ENCODE results near the gene IL1RL2. TPM values are rescaled to one million over a fixed set of nuclear protein-coding genes. Genes with fewer than 3 reads are reported as not detected.

IL1RL2 gene
- total RNA-seq, 1 experiment from 2014 or later = not detected

DNA sequence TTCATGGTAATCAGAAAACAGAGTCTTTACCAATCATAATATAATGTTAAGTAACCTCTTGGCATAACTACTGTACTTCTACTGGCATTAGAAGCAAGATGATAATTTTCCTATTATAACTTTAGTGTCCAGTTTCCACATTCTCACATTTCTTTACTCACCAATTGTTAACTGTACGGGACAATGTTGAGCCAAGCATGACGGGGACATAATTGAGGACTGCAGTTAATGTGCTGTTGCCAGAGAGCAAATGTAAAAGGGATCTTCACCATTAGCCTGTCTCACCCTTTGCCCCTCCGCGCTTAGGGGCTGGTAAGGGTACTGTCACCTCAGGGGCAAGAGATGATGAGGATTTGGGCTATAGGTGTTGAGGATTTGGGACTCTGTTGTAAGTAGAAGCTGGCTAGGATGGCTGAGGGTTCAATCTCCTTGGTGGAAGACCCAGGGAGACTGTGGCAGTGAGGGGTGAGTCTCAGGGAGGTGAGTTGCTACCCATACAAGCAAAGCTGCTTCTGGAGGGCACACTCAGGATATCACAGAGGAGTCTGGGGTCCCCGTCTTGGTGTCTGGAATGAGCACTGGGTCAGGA lies 70.1 kb downstream of the IL1RL2 start:
- Histone ChIP-seq H3K27ac (ENCODE audit: low read length) (no peak overlapping the region), H3K36me3 (ENCODE audit: insufficient read depth, low read length) (no peaks in the 10 kb centered on the region), H3K4me3 (ENCODE audit: low read length) (no peak overlapping the region), H3K4me2 (ENCODE audit: low read depth, low read length, poor library complexity, severe bottlenecking) (no peak overlapping the region), H3K9ac (ENCODE audit: low read length) (no peak overlapping the region), H3K9me3 (ENCODE audit: low read length) (no peaks in the 10 kb centered on the region), H3K9me2 (replicated peaks; ENCODE audit: insufficient read depth, low read length) (no peaks in the 10 kb centered on the region), H4K20me1 (ENCODE audit: insufficient read depth, low read depth, low read length) (no peaks in the 10 kb centered on the region), H3K27me3 (ENCODE audit: low read length) (no peaks in the 10 kb centered on the region), H3K79me2 (ENCODE audit: low read length) (no peaks in the 10 kb centered on the region), H2AFZ (ENCODE audit: low read length) (no peak overlapping the region), H3K4me1 (ENCODE audit: low read length) (no peaks in the 10 kb centered on the region)
- no peak for DNase-seq

DNA sequence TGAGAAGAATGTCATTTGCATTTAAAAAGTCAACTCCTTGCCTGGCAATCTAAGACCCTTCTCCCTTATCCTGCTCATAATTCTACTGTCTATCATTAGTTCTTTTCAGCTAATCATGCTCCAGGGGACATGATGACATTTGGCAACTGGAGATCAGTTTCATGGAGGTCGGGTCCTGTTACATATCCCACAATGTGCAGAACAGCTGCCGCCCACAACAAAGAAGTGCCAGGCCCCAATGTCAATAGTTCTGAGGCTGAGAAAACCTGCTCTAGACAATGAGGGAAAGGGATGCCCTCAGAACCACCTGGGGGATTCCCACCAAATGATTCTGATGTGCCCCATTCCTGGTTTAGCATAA lies 71.2 kb downstream of the IL1RL2 start:
- Histone ChIP-seq H3K9ac (ENCODE audit: low read length) (no peak overlapping the region), H3K4me2 (ENCODE audit: low read depth, low read length, poor library complexity, severe bottlenecking) (no peak overlapping the region), H3K4me1 (ENCODE audit: low read length) (no peaks in the 10 kb centered on the region), H3K36me3 (ENCODE audit: insufficient read depth, low read length) (no peaks in the 10 kb centered on the region), H2AFZ (ENCODE audit: low read length) (no peak overlapping the region), H3K4me3 (ENCODE audit: low read length) (no peak overlapping the region), H3K27ac (ENCODE audit: low read length) (no peak overlapping the region), H3K9me2 (replicated peaks; ENCODE audit: insufficient read depth, low read length) (no peaks in the 10 kb centered on the region), H3K27me3 (ENCODE audit: low read length) (no peaks in the 10 kb centered on the region), H4K20me1 (ENCODE audit: insufficient read depth, low read depth, low read length) (no peaks in the 10 kb centered on the region), H3K9me3 (ENCODE audit: low read length) (no peaks in the 10 kb centered on the region), H3K79me2 (ENCODE audit: low read length) (no peaks in the 10 kb centered on the region)
- DNase-seq = no peak

DNA sequence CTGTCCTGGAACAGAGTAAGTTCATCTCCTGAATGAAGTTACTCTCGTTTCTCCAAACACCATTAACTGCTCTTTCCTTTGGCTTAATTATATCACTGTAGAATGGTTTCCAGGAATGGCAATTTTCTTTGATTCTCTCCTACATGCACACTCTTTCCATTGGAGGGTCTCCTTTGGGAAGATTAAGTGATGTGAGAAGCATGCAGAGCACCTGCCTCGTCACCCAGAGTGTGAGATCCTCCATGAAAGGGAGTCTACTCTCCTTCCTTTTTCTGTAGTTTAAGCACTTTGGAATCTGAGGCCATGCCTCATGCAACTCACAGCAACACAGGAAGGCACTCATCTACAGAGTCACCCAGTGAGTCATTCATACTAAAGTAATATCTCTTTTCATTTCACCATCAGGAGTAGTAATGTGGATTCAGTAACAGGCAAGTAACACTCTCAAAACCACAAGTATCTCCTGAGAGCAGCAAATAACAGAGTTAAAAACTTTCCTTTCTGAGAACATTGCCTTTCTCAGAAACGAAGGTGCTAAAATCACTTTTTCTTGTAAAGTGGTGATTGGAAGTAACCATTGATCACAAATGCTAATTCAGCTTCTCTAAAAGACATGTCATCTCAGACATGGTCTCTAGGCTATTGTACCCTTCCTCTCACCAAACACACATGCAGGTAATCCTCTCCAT lies 71.7 kb downstream of the IL1RL2 start:
- no peak for DNase-seq
- no peak overlapping the region for H2AFZ ChIP-seq (ENCODE audit: low read length)
- H3K9me2 ChIP-seq (replicated peaks; ENCODE audit: insufficient read depth, low read length) = no peaks in the 10 kb centered on the region
- H3K36me3 ChIP-seq (ENCODE audit: insufficient read depth, low read length) = no peaks in the 10 kb centered on the region
- H3K27me3 ChIP-seq (ENCODE audit: low read length) = no peaks in the 10 kb centered on the region
- no peak overlapping the region for H3K27ac ChIP-seq (ENCODE audit: low read length)
- no peak overlapping the region for H3K4me2 ChIP-seq (ENCODE audit: low read depth, low read length, poor library complexity, severe bottlenecking)
- H3K9me3 ChIP-seq (ENCODE audit: low read length) = no peaks in the 10 kb centered on the region
- H4K20me1 ChIP-seq (ENCODE audit: insufficient read depth, low read depth, low read length) = no peaks in the 10 kb centered on the region
- no peaks in the 10 kb centered on the region for H3K79me2 ChIP-seq (ENCODE audit: low read length)
- no peak overlapping the region for H3K9ac ChIP-seq (ENCODE audit: low read length)
- no peaks in the 10 kb centered on the region for H3K4me1 ChIP-seq (ENCODE audit: low read length)
- H3K4me3 ChIP-seq (ENCODE audit: low read length) = no peak overlapping the region

DNA sequence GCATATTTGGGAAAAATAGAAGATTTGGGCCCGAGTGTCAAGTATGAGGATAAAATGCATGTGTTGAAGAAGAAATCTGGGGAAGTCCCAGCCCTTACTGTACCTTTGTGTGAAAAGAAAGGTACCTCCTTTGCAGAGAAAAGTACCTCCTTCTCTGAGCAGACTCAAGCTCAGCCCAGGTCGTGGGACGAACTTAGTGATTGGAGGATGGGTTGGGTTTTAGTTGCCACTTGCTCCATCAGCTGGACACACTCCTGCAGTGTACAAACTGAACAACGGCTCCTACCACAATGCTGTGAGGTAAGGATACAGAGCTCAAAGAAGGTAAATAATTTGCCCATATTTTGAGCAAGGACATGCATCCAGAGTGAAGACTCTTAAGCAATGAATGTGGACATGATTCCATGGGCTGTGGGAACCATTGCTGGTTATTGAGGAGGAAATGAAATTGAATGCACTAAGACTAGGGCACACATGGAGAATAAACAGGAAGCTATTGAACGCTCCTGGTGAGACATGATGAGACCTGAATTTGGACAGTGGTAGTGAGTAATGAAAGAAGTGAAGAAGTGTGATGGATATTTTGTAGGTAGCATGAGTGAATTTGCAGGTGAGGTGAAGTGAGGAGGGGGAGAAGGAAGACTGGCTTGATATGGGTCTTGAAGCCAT lies 74.8 kb downstream of the IL1RL2 start:
- Histone ChIP-seq H4K20me1 (ENCODE audit: insufficient read depth, low read depth, low read length) (no peaks in the 10 kb centered on the region), H3K27ac (ENCODE audit: low read length) (no peak overlapping the region), H3K4me2 (ENCODE audit: low read depth, low read length, poor library complexity, severe bottlenecking) (no peak overlapping the region), H3K36me3 (ENCODE audit: insufficient read depth, low read length) (no peaks in the 10 kb centered on the region), H3K27me3 (ENCODE audit: low read length) (no peaks in the 10 kb centered on the region), H3K4me3 (ENCODE audit: low read length) (no peak overlapping the region), H3K9me2 (replicated peaks; ENCODE audit: insufficient read depth, low read length) (no peaks in the 10 kb centered on the region), H3K9ac (ENCODE audit: low read length) (no peak overlapping the region), H3K9me3 (ENCODE audit: low read length) (no peaks in the 10 kb centered on the region), H3K4me1 (ENCODE audit: low read length) (no peaks in the 10 kb centered on the region), H2AFZ (ENCODE audit: low read length) (no peak overlapping the region), H3K79me2 (ENCODE audit: low read length) (no peaks in the 10 kb centered on the region)
- no peak for DNase-seq

DNA sequence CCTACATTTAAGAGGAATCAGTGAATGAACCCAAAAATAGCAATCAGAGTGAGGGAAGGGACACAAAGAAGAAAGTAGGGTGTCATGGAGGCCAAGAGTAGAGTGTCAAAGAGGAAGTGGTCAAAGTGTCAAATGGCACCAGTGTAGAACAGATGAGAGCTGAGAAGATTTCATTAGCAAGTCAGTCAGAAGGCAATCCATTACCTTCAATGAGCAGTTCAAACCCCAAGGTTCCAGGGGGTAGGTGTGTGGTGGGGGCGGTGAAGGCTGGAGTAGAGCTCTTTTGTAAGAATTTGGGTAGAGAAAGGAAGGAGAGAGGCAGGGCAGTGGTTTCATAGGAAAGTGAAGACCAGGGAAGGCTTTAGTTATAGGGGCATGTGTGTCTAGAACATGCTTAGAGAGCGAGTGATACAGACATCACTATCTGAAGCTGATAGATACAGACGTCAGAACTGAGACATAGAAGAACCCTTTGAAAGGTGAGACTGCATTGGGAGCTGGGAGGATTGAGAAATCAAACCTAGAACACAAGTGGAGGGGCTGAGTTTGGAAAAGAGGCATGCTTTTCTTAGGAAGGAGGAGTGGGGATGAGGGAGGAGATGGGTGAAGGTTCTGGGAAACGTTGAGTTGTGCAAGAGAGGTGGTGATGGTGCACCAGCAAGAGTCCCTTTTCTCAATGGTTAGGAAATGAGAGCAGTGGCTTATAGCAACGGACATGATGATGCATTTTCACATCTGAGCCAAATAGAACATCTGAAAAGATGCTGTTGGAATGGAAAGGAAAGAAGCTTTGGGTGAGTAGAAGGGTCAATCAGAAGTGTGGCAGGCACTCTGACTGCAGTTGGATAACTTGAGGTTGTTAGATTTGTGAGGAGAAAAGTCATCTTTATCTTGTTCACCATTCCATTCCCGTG lies 75.7 kb downstream of the IL1RL2 start:
- Histone ChIP-seq H3K27ac (ENCODE audit: low read length) (no peak overlapping the region), H3K27me3 (ENCODE audit: low read length) (no peaks in the 10 kb centered on the region), H3K4me2 (ENCODE audit: low read depth, low read length, poor library complexity, severe bottlenecking) (no peak overlapping the region), H3K79me2 (ENCODE audit: low read length) (no peaks in the 10 kb centered on the region), H3K4me1 (ENCODE audit: low read length) (no peaks in the 10 kb centered on the region), H3K9ac (ENCODE audit: low read length) (no peak overlapping the region), H3K9me2 (replicated peaks; ENCODE audit: insufficient read depth, low read length) (no peaks in the 10 kb centered on the region), H3K4me3 (ENCODE audit: low read length) (no peak overlapping the region), H3K9me3 (ENCODE audit: low read length) (no peaks in the 10 kb centered on the region), H2AFZ (ENCODE audit: low read length) (no peak overlapping the region), H4K20me1 (ENCODE audit: insufficient read depth, low read depth, low read length) (no peaks in the 10 kb centered on the region), H3K36me3 (ENCODE audit: insufficient read depth, low read length) (no peaks in the 10 kb centered on the region)
- DNase-seq = no peak

DNA sequence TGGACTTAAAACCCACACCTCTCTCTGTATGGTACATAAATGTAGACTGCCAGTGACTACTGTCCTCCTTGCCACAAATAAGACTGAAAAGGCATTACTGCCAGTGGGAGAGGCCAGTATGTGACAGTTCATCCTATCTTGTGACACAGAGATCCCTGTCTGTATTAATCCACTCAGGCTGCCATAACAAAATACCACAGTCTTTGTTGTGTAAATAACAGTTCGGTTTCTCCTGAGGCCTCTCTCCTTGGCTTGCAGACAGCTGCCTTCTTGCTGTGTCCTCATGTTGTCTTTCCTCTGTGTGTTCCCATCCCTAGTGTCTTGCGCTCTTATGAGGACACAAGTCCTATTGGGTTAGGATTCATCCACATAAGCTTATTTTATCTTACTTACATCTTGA lies 78.1 kb downstream of the IL1RL2 start:
- Histone ChIP-seq H3K4me1 (ENCODE audit: low read length) (no peaks in the 10 kb centered on the region), H3K9ac (ENCODE audit: low read length) (no peak overlapping the region), H3K4me3 (ENCODE audit: low read length) (no peak overlapping the region), H2AFZ (ENCODE audit: low read length) (no peak overlapping the region), H4K20me1 (ENCODE audit: insufficient read depth, low read depth, low read length) (no peaks in the 10 kb centered on the region), H3K79me2 (ENCODE audit: low read length) (no peaks in the 10 kb centered on the region), H3K4me2 (ENCODE audit: low read depth, low read length, poor library complexity, severe bottlenecking) (no peak overlapping the region), H3K27me3 (ENCODE audit: low read length) (no peaks in the 10 kb centered on the region), H3K27ac (ENCODE audit: low read length) (no peak overlapping the region), H3K9me2 (replicated peaks; ENCODE audit: insufficient read depth, low read length) (no peaks in the 10 kb centered on the region), H3K9me3 (ENCODE audit: low read length) (no peaks in the 10 kb centered on the region), H3K36me3 (ENCODE audit: insufficient read depth, low read length) (no peaks in the 10 kb centered on the region)
- DNase-seq = no peak

DNA sequence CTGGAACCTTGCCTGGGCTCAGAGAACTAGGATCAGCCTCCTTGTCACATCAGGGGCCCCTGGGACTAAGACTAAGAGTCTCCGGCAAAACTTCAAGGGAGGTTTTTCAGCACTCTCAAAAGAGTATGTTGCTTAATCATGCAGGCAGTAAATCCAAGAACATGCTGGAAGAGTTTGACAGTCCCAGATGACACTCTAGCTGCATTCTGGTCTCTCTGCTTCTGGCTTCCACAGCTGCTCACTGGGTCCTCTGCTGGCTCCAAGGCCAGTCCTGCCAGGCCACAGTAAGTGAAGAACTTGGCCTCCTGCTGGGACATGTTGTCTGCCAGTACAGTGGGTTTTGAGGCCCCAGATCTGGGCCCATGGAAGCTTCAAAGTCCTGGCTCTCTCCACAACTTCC lies 79.4 kb downstream of the IL1RL2 start:
- Histone ChIP-seq H3K27me3 (ENCODE audit: low read length) (no peaks in the 10 kb centered on the region), H3K36me3 (ENCODE audit: insufficient read depth, low read length) (no peaks in the 10 kb centered on the region), H3K4me3 (ENCODE audit: low read length) (no peak overlapping the region), H3K9me3 (ENCODE audit: low read length) (no peaks in the 10 kb centered on the region), H3K9me2 (replicated peaks; ENCODE audit: insufficient read depth, low read length) (no peaks in the 10 kb centered on the region), H3K27ac (ENCODE audit: low read length) (no peak overlapping the region), H3K79me2 (ENCODE audit: low read length) (no peaks in the 10 kb centered on the region), H4K20me1 (ENCODE audit: insufficient read depth, low read depth, low read length) (no peaks in the 10 kb centered on the region), H3K4me1 (ENCODE audit: low read length) (no peaks in the 10 kb centered on the region), H2AFZ (ENCODE audit: low read length) (no peak overlapping the region), H3K4me2 (ENCODE audit: low read depth, low read length, poor library complexity, severe bottlenecking) (no peak overlapping the region), H3K9ac (ENCODE audit: low read length) (no peak overlapping the region)
- no peak for DNase-seq

DNA sequence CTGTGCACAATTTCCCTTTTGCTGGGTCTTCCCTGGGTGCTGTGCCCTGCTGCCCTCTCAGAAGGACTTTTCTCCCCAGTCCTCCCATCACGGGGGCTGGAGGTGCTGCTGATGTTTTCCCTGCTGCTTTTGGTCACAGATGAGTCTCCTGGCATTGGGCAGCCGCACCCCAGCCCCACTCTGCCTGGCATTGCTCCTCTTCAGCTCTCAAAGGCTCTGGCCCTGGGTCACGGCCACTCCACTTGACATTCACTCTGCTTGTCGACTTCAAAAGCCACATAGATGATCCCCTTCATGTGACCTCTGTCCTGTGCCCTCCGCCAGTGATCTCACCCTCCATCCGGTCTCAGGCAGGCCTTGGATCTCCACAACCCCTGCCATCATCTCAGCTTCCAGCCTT lies 81.0 kb downstream of the IL1RL2 start:
- Histone ChIP-seq H3K79me2 (ENCODE audit: low read length) (no peaks in the 10 kb centered on the region), H3K4me3 (ENCODE audit: low read length) (no peak overlapping the region), H3K9ac (ENCODE audit: low read length) (no peak overlapping the region), H3K9me2 (replicated peaks; ENCODE audit: insufficient read depth, low read length) (no peaks in the 10 kb centered on the region), H4K20me1 (ENCODE audit: insufficient read depth, low read depth, low read length) (no peaks in the 10 kb centered on the region), H3K4me1 (ENCODE audit: low read length) (no peaks in the 10 kb centered on the region), H3K27me3 (ENCODE audit: low read length) (no peaks in the 10 kb centered on the region), H2AFZ (ENCODE audit: low read length) (no peak overlapping the region), H3K4me2 (ENCODE audit: low read depth, low read length, poor library complexity, severe bottlenecking) (no peak overlapping the region), H3K27ac (ENCODE audit: low read length) (no peak overlapping the region), H3K9me3 (ENCODE audit: low read length) (no peaks in the 10 kb centered on the region), H3K36me3 (ENCODE audit: insufficient read depth, low read length) (no peaks in the 10 kb centered on the region)
- DNase-seq = no peak

All from Karpas-422 (cell line).